GM19438 (cell line): ENCODE results near the gene GSTO2.

Source experiments
- ATAC-seq: cut with Tn5 transposase; IDR thresholded peaks from one replicate; pipeline ENCODE4 v1.9.1; 2021; ENCODE audit warnings: low read depth; ENCODE audit not compliant: unreplicated experiment

The GSTO2 gene

DNA sequence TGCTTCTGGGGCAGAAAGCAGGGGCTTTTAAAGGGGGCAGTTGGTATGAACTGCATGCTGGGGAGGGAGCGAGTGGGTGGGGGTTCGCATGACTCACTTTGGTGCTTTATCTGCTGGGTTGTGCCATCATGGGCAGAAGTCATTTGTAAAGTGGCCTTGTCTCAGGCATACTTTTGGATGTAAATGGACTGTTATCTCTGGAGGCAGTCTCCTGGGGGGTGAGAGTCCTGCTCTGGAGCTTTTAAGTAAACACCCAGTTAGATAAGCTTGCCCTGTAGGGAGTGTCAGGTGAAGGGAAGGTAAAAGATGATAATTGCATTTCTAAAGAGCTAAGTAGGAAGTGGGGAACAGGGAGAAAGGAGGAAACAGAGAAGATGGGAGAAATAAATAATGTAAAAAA lies 15.9 kb upstream of the GSTO2 start:
- no peak for ATAC-seq

GRCh38 chr10:104253606-104254410 lies 15.2 kb upstream of the GSTO2 start:
- ATAC-seq: no peak

- ATAC-seq: peak; percentile 73
Measured at GRCh38 chr10:104254493-104255310, 14.3 kb upstream of the GSTO2 start, which contains the start of gene GSTO1. TSS of gene GSTO1 (plus strand) at chr10:104254892. CDS start at chr10:104254929, 37 bp downstream.

GRCh38 chr10:104255311-104255981 lies 13.5 kb upstream of the GSTO2 start:
- no peak for ATAC-seq

GRCh38 chr10:104256335-104256961 lies 12.5 kb upstream of the GSTO2 start:
- ATAC-seq: no peak

DNA sequence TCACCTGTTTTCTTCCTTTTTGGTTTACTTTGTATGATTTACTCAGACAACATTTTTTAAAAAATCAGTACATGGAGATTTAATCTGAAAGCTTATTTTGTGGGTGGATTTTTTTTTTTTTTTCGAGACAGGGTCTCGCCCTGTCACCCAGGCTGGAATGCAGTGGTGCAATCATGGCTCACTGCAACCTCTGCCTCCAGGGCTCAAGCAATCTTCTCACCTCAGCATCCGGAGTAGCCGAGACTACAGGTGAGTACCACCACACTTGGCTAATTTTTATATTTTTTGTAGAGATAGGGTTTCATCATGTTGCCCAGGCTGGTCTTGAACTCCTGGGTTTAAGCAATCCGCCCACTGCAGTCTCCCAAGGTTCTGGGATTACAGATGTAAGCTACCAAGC lies 11.7 kb upstream of the GSTO2 start:
- no peak for ATAC-seq

GRCh38 chr10:104258209-104258608 lies 10.8 kb upstream of the GSTO2 start:
- no peak for ATAC-seq

GRCh38 chr10:104259456-104259855 lies 9.5 kb upstream of the GSTO2 start:
- ATAC-seq: no peak

- ATAC-seq: no peak
Measured at GRCh38 chr10:104259999-104260774, 8.8 kb upstream of the GSTO2 start.

DNA sequence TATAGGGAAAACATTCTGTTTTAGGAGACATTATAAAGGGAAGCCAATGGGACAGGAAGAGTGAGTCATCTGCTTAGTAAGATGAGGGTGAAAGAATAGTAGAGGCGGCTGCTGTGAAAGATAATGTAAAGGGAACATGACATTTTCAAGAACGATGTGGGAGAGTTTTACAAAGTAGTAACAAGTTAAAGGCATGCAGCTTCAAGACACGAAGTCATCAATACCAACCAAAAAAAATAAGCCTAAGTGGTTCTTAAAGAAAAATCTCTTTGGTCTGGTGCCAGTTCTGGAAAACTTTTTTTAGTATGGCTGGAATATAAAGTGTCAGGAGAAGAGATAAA lies 8.2 kb upstream of the GSTO2 start:
- no peak for ATAC-seq

- no peak for ATAC-seq
Measured at GRCh38 chr10:104262055-104262454, 6.9 kb upstream of the GSTO2 start.

GRCh38 chr10:104264783-104265182 lies 4.2 kb upstream of the GSTO2 start:
- ATAC-seq: no peak

DNA sequence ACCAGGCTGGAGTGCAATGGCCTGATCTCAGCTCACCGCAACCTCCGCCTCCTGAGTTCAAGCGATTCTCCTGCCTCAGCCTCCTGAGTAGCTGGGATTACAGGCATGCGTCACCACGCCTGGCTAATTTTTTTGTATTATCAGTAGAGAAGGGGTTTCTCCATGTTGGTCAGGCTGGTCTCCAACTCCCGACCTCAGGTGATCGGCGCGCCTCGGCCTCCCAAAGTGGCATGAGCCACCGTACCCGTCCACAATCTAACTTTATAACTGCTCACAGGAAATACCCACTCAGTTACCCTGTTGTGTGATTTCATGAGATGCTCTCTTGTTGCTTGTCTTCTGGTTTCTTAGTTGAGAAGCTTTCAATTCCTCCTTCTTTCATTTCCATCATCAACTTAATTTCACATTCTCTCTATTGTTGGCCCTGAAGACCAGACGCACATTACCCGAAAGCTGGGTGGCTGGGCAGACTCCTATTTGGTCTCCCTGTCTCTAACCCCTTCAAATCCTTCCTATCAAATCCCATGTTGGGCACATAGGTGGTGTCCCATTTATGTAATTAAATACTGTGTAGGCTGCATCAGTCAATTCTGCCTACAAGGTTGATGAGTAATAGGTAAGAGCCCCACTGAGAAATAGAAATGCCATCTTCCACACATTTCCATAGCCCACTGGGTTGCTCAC lies 1.1 kb upstream of the GSTO2 start:
- ATAC-seq: no peak

- ATAC-seq: no peak
Measured at GRCh38 chr10:104268405-104268712, 625 bp upstream of the GSTO2 start.

DNA sequence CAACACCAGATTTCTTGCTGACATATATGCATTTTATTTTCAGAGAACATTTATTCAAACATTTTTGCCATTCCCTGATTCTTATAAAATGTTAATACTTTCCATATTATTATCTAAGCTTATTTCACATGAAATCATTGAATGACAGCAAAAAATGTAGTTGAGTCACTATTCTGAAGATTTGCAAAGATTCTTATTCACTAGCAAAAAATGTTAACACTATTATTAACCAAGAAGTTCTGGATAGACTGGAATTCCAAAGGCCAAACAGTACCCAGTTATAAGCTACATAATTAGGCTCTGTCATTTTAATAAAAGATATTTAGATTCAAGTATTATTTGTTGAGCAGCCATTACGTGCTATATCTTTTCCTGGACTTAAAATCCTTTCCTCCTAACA lies 4.3 kb downstream of the GSTO2 start:
- ATAC-seq: no peak

DNA sequence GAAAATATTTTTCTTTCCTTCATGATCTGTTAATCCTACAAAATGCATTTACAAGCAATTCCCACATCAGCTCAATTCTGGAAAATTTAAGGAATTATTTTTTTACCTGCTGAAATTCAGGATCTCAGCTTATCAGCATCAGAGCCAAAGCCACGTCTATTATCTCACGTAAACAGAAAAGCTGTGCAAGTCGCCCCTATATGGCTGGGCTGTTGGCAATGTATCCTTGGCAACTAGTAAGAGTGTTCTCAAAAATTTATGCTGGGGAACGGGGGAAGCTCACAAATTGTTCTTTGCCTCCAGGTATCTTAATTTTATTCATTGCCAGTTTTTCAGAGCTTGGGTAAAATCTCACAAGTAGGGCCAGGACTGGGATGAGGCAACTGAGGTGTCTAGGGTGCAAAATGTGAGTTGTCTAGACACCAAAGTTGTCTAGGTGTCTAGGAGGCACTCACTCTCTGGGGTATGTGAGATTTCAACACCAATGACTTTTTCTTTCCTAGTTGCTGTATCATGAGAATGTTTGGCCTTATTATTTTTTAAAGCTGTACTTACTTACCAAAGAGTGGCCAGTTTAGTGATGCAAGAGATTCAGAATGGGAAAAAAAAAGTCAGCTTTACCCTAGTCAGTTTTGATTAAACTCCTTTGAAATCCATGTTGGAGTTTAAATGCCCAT lies 5.1 kb downstream of the GSTO2 start:
- ATAC-seq: no peak

- ATAC-seq: peak; percentile 75
Measured at GRCh38 chr10:104274762-104275721, 6.1 kb downstream of the GSTO2 start.

GRCh38 chr10:104276192-104276591 lies 7.2 kb downstream of the GSTO2 start:
- ATAC-seq: no peak
